GM10266 (cell line): ENCODE results near the gene DSE.

Source experiments
- DNase-seq: peaks from one replicate; pipeline ENCODE4 v3.0.0; 2012; ENCODE audit errors: extremely low spot score
- CTCF ChIP-seq: IDR thresholded peaks from 2 replicates; pipeline ENCODE4 v1.5.1; 2012; ENCODE audit warnings: mild to moderate bottlenecking, low read depth; ENCODE audit not compliant: control insufficient read depth, insufficient read depth; ENCODE audit errors: missing control alignments

Gene DSE

DNA sequence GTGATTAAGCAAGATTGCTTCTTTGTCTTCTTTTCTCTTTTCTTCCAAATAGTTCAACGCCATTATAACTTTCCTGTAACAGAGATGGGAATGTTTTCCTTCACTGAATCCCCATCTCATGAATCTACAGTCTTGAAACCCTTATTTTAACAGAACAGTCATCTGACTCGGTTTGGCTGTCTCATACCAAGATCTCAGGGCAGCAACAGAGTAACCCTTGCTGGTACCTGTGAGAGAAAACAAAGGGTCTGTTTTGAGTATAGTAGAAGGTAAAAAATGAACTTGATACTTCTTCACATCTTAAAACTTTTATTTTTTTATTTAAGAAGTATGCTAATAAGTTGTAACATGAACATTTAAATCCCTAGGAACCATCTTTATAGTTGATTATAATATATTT lies 19.6 kb upstream of the DSE start:
- no peak for TF ChIP-seq CTCF
- no peak for DNase-seq

DNA sequence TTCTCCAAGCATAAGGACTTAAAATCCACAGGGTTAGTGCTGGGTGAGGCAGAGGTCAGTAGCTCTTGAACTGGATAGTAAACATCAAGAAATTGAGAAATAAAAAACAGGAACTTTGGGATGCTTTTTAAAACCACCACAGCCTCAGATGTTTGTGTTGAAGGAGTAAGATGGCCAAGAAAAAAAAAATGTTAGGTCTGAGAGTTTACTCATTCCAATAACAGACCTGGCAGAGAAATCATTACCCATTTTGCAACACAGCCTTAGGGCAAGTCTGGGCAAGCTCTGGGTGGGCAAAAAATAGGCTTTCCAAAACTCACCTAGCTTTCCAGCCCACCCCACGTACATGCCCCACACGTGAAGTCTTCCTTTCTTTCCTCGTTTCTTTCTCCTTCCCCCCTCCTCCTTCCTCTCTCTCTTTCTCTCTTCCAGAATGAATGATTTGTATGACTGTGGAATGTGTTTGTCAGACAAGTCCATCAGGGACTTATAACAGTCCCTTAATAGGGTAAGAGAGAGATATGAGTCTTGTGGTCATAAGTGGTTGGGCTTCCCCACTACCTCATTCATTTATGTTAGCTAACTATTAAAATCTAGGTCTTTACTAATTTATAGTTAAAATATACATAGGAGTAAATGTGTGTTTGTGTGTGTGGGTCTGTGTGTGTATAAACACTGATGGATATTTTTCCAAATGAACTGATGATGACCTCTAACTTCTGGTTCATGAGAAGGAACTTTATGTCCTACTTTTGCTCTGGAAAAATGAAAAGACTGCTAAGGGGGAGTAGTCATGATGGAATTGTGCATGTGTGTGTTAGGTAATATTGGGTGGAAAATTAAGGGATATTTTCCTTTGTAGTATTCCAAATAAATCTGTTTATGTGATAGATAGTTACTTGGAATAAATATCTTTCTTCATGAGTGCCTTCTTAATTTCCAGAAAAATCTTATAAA lies 18.0 kb upstream of the DSE start:
- no peak for DNase-seq
- TF ChIP-seq CTCF: no peak

DNA sequence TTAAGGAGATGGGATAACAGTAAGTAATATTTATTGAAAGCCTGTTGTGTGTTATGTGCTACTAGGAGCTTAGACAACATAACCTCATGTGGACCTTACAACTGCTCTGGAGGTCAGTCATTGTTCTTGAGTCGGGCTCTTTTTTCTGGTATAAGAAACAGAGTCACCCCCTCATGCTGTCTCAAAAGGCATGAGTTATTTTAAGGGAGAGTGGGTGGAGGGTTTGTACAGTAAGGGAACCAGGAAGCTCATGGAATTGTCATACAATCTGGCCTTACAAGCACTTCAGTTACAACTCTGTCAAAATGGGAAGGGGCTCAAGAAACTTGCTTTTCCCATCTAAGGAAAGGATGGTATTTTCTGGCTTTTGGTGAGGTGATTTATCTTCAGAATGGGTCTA lies 16.5 kb upstream of the DSE start:
- TF ChIP-seq CTCF: no peak
- no peak for DNase-seq

- TF ChIP-seq CTCF: no peak
- no peak for DNase-seq
Measured at GRCh38 chr6:116355796-116356195, 15.0 kb upstream of the DSE start.

- TF ChIP-seq CTCF: no peak
- no peak for DNase-seq
Measured at GRCh38 chr6:116359131-116359530, 11.6 kb upstream of the DSE start.

GRCh38 chr6:116359835-116360234 lies 10.9 kb upstream of the DSE start:
- no peak for DNase-seq
- TF ChIP-seq CTCF: no peak

DNA sequence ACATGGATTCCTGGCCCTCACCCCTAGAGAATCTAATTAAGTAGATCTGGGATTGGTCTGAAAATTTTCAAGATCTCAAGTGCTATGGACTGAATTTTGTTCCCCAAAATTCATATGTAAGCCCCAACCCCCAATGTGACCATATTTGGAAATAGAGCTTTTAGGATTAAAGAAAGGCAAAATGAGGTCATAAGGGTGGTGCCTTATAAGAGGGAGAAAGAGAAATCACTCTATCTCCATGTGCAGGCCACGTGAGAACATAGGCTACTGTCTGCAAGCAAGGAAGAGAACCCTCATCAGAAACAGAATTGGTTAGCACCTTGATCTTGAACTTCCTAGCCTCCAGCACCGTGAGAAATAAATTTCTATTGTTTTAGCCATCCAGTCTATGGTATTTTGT lies 8.5 kb upstream of the DSE start:
- no peak for DNase-seq
- no peak for TF ChIP-seq CTCF
